Measurements from ENCODE around the gene TARP.

The TARP gene

DNA sequence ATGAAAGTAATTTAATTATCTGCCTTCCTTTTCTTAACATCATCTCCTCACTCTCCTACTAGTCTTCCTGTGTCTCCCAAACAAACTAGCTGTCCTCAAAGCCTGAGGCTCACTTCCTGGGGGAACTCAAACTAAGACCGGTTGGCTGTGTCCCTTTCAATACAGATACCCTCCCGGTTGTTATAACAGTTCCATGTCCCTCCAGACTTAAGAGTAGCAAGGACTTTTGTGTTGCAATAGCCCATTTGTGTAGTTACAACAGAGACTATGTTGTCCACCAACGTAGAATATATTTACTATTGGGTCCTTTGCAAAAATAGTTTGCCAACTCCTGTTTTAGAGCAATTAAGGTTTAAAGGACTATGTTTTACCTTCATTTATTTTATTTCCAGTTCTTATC, 8.6 kb upstream of the TARP start:
- DNase-seq (ENCODE audit: extremely low spot score in 2 of 2): no peak
- H3K4me3 ChIP-seq: no peak overlapping the region
- no peaks in the 10 kb centered on the region for H3K36me3 ChIP-seq
- peaks cover 8% of the 10 kb centered on the region for H3K4me1 ChIP-seq
- H3K27me3 ChIP-seq: no peaks in the 10 kb centered on the region
- no peaks in the 10 kb centered on the region for H3K9me3 ChIP-seq
- TF ChIP-seq POLR2AphosphoS5 (IDR thresholded peaks at IDR 0.05; ENCODE audit: insufficient read depth in 1 of 2, low read depth in 1 of 2): no peak
- TF ChIP-seq, protein P1, sequence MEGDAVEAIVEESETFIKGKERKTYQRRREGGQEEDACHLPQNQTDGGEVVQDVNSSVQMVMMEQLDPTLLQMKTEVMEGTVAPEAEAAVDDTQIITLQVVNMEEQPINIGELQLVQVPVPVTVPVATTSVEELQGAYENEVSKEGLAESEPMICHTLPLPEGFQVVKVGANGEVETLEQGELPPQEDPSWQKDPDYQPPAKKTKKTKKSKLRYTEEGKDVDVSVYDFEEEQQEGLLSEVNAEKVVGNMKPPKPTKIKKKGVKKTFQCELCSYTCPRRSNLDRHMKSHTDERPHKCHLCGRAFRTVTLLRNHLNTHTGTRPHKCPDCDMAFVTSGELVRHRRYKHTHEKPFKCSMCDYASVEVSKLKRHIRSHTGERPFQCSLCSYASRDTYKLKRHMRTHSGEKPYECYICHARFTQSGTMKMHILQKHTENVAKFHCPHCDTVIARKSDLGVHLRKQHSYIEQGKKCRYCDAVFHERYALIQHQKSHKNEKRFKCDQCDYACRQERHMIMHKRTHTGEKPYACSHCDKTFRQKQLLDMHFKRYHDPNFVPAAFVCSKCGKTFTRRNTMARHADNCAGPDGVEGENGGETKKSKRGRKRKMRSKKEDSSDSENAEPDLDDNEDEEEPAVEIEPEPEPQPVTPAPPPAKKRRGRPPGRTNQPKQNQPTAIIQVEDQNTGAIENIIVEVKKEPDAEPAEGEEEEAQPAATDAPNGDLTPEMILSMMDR (IDR thresholded peaks at IDR 0.05): no peak
- no peak overlapping the region for H3K27ac ChIP-seq
- intact Hi-C loops (cut with DNase I): no loop called here

DNA sequence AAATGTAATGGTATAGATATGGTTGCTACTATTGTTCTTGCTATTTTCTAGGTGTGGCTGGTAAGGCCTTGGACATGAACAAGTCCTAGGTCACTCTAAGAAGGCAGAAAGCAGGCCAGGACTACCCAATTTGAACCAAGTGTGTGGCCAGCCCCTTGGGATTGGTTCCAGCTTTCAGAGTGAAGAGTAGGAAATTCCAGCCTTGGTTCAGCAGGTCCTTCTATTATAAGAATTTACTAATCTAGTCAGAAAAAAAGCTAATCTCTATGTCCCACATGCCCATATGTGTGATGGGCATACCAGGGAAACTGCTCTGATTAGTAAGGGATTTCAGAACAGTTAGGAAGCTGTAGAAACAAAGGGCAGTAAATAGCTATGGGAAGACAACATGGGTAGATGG, 7.8 kb upstream of the TARP start:
- peaks cover 8% of the 10 kb centered on the region for H3K4me1 ChIP-seq
- intact Hi-C loops (cut with DNase I): no loop called here
- no peak overlapping the region for H3K27ac ChIP-seq
- no peaks in the 10 kb centered on the region for H3K9me3 ChIP-seq
- TF ChIP-seq, protein P1 (IDR thresholded peaks at IDR 0.05): no peak
- no peak for TF ChIP-seq POLR2AphosphoS5 (IDR thresholded peaks at IDR 0.05; ENCODE audit: insufficient read depth in 1 of 2, low read depth in 1 of 2)
- no peak for TF ChIP-seq POLR2A (IDR thresholded peaks at IDR 0.05)
- H3K4me3 ChIP-seq: no peak overlapping the region
- no peak for DNase-seq (ENCODE audit: extremely low spot score in 2 of 2)
- no peaks in the 10 kb centered on the region for H3K27me3 ChIP-seq
- no peaks in the 10 kb centered on the region for H3K36me3 ChIP-seq

- no peaks in the 10 kb centered on the region for H3K36me3 ChIP-seq
- no peak overlapping the region for H3K27ac ChIP-seq
- H3K9me3 ChIP-seq: no peaks in the 10 kb centered on the region
- no peaks in the 10 kb centered on the region for H3K27me3 ChIP-seq
- DNase-seq (ENCODE audit: extremely low spot score in 2 of 2): no peak
- no peak overlapping the region for H3K4me3 ChIP-seq
- TF ChIP-seq, protein P1 (IDR thresholded peaks at IDR 0.05): no peak
- TF ChIP-seq POLR2A (IDR thresholded peaks at IDR 0.05) (no peak), POLR2AphosphoS5 (IDR thresholded peaks at IDR 0.05; ENCODE audit: insufficient read depth in 1 of 2, low read depth in 1 of 2) (no peak)
- peaks cover 8% of the 10 kb centered on the region for H3K4me1 ChIP-seq
- intact Hi-C loops (cut with DNase I): no loop called here
Observed at GRCh38 chr7:38280707-38281106, 7.3 kb upstream of the TARP start.

DNA sequence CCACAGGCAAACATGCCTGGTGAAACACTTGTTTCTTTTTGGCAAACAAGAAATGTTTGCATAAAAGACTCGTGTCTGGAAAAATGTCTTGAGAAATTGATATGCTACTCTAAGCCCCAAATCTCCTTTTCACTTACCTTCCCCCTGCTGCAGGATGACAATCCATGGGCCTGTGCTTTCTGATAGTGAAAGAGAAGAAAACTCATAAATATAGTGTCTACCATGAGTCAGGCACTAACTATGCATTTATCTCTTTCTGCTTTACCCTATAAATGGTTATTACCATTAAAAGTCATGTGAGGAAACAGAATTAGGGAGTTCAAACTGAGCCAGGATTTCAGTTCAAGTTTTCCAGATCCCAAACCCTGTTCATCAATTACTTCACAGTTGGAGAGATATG, 6.6 kb upstream of the TARP start:
- intact Hi-C loops (cut with DNase I): no loop called here
- Histone ChIP-seq H3K9me3 (no peaks in the 10 kb centered on the region), H3K27ac (no peak overlapping the region), H3K4me3 (no peak overlapping the region), H3K4me1 (peaks cover 8% of the 10 kb centered on the region), H3K27me3 (no peaks in the 10 kb centered on the region), H3K36me3 (no peaks in the 10 kb centered on the region)
- DNase-seq (ENCODE audit: extremely low spot score in 2 of 2): no peak
- no peak for TF ChIP-seq POLR2A (IDR thresholded peaks at IDR 0.05)
- TF ChIP-seq POLR2AphosphoS5 (IDR thresholded peaks at IDR 0.05; ENCODE audit: insufficient read depth in 1 of 2, low read depth in 1 of 2): no peak
- TF ChIP-seq, protein P1 (IDR thresholded peaks at IDR 0.05): no peak

GRCh38 chr7:38276096-38276877, 2.9 kb upstream of the TARP start:
- no peak overlapping the region for H3K4me3 ChIP-seq
- H3K4me1 ChIP-seq: no peaks in the 10 kb centered on the region
- H3K27ac ChIP-seq: no peak overlapping the region
- TF ChIP-seq POLR2A (IDR thresholded peaks at IDR 0.05) (no peak), POLR2AphosphoS5 (IDR thresholded peaks at IDR 0.05; ENCODE audit: insufficient read depth in 1 of 2, low read depth in 1 of 2) (no peak)
- TF ChIP-seq, protein P1 (IDR thresholded peaks at IDR 0.05): no peak
- no peaks in the 10 kb centered on the region for H3K27me3 ChIP-seq
- no peak for DNase-seq (ENCODE audit: extremely low spot score in 2 of 2)
- H3K9me3 ChIP-seq: no peaks in the 10 kb centered on the region
- no peaks in the 10 kb centered on the region for H3K36me3 ChIP-seq
- intact Hi-C loops (cut with DNase I): no loop called here

Data from vagina (tissue), 2 donors.